Measurements from ENCODE around the gene LRIT3. TPM values are rescaled to one million over a fixed set of nuclear protein-coding genes. Genes with fewer than 3 reads are reported as not detected.

LRIT3 gene
- total RNA-seq, 1 experiment from 2014 or later: 0.11 TPM

DNA sequence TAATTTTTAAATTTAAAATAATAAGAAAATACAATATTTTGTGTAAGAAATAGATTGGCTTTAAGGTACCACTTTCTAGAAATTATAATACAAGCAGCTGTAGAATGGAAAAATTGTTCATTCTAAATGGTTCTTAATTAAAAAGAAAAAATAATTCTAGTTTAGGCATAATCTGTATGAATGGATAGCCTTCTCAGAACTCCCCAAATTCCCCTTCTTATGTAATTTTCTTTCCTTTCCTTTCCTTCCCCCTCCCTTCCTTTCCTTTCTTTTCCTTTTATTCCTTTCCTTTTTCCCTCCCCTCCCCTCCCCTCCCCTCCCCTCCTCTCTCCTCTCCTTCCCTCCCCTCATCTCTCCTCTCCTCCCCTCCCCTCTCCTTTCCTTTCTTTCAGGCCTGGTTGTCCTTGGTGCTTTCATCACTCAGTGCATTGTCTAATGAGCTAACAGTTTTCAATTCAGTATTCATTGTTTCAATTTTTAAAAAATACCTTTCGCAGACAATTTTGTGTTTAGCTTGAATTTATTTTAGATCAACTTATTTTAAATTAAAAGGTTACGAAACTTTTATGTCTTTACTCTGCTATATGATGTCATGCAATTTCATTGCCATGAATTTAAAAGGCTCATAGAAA lies 28.8 kb downstream of the LRIT3 start:
- TF ChIP-seq, protein P1, sequence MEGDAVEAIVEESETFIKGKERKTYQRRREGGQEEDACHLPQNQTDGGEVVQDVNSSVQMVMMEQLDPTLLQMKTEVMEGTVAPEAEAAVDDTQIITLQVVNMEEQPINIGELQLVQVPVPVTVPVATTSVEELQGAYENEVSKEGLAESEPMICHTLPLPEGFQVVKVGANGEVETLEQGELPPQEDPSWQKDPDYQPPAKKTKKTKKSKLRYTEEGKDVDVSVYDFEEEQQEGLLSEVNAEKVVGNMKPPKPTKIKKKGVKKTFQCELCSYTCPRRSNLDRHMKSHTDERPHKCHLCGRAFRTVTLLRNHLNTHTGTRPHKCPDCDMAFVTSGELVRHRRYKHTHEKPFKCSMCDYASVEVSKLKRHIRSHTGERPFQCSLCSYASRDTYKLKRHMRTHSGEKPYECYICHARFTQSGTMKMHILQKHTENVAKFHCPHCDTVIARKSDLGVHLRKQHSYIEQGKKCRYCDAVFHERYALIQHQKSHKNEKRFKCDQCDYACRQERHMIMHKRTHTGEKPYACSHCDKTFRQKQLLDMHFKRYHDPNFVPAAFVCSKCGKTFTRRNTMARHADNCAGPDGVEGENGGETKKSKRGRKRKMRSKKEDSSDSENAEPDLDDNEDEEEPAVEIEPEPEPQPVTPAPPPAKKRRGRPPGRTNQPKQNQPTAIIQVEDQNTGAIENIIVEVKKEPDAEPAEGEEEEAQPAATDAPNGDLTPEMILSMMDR (conservative IDR thresholded peaks at IDR 0.05; ENCODE audit: low read depth, low read length): no peak
- no peak for TF ChIP-seq EZH2 (IDR thresholded peaks at IDR 0.05; ENCODE audit: low read length, unreplicated experiment)
- Histone ChIP-seq H4K20me1 (ENCODE audit: low read length) (no peaks in the 10 kb centered on the region), H3K9ac (ENCODE audit: low read length) (no peak overlapping the region), H3K4me1 (ENCODE audit: insufficient read depth, low read length) (peaks cover 17% of the 10 kb centered on the region), H3K4me3 (ENCODE audit: low read length) (no peak overlapping the region), H2AFZ (ENCODE audit: low read length) (no peak overlapping the region), H3K9me2 (replicated peaks; ENCODE audit: low read length) (no peaks in the 10 kb centered on the region), H3K79me2 (ENCODE audit: low read length) (no peaks in the 10 kb centered on the region), H3K27me3 (ENCODE audit: low read length) (no peaks in the 10 kb centered on the region), H3K9me3 (ENCODE audit: low read length) (no peaks in the 10 kb centered on the region), H3F3A (ENCODE audit: low read length, unreplicated experiment) (no peaks in the 10 kb centered on the region), H3K36me3 (ENCODE audit: low read depth, low read length) (no peaks in the 10 kb centered on the region), H3K4me2 (ENCODE audit: low read length) (no peak overlapping the region), H3K27ac (ENCODE audit: low read length) (no peak overlapping the region)
- no TSS peak for BruUV-seq (replicated peaks)
- intact Hi-C loops (cut with micrococcal nuclease): no loop called here
- ChIA-PET POLR2A (ENCODE audit: unreplicated experiment) (no interaction called here), CTCF (no interaction called here)
- ATAC-seq: no peak
- no peak for DNase-seq

DNA sequence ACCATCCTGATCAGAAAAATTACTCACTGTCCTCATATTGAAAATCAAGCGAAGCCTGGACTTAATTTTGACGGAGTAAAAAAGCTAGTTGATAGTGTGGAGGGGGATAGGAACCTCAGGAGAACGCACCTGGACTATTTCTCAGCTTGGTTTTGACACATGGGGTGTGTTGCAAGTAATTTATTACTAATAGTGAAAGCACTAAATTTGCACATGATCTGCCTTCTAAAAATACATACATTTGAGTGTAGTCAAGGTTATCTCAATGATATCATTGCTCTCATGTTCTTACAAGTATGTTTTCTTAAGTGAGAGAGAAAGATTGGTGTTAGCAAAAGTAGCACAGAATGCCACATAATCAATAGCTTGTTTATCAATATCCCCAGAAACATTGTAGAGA lies 29.5 kb downstream of the LRIT3 start:
- H3K4me1 ChIP-seq (ENCODE audit: insufficient read depth, low read length): peaks cover 17% of the 10 kb centered on the region
- H4K20me1 ChIP-seq (ENCODE audit: low read length): no peaks in the 10 kb centered on the region
- BruUV-seq (replicated peaks): no TSS peak
- intact Hi-C loops (cut with micrococcal nuclease): no loop called here
- no peak overlapping the region for H3K4me2 ChIP-seq (ENCODE audit: low read length)
- H3K9me2 ChIP-seq (replicated peaks; ENCODE audit: low read length): no peaks in the 10 kb centered on the region
- H3K4me3 ChIP-seq (ENCODE audit: low read length): no peak overlapping the region
- no peaks in the 10 kb centered on the region for H3K79me2 ChIP-seq (ENCODE audit: low read length)
- ATAC-seq: no peak
- TF ChIP-seq EZH2phosphoT487 (IDR thresholded peaks at IDR 0.05; ENCODE audit: borderline replicate concordance, low read length) (no peak), EZH2 (IDR thresholded peaks at IDR 0.05; ENCODE audit: low read length, unreplicated experiment) (no peak)
- TF ChIP-seq, protein P1 (conservative IDR thresholded peaks at IDR 0.05; ENCODE audit: low read depth, low read length): no peak
- H3F3A ChIP-seq (ENCODE audit: low read length, unreplicated experiment): no peaks in the 10 kb centered on the region
- H2AFZ ChIP-seq (ENCODE audit: low read length): no peak overlapping the region
- no peaks in the 10 kb centered on the region for H3K27me3 ChIP-seq (ENCODE audit: low read length)
- H3K9me3 ChIP-seq (ENCODE audit: low read length): no peaks in the 10 kb centered on the region
- CTCF ChIA-PET: no interaction called here
- H3K36me3 ChIP-seq (ENCODE audit: low read depth, low read length): no peaks in the 10 kb centered on the region
- H3K27ac ChIP-seq (ENCODE audit: low read length): no peak overlapping the region
- no peak overlapping the region for H3K9ac ChIP-seq (ENCODE audit: low read length)
- no peak for DNase-seq
- POLR2A ChIA-PET (ENCODE audit: unreplicated experiment): no interaction called here

DNA sequence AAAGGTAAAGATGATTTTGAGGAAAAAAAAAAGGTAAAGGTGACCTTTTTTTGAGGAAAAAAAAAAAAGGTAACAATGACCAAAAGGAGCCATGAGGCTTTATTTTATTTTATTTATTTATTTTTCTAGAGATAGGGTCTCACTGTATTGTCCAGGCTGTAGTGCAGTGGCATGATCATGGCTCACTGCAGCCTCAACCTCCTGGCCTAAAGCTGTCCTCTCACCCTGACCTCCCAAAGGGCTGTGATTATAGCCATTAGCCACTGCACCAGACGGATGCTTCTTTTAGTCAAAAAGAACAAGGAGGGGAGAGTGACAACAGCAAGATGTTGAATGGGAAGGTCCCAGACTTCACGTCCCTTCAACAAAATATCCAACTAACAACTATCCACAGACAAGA lies 30.4 kb downstream of the LRIT3 start:
- intact Hi-C loops (cut with micrococcal nuclease): no loop called here
- Histone ChIP-seq H3K4me1 (ENCODE audit: insufficient read depth, low read length) (peaks cover 17% of the 10 kb centered on the region), H3K27ac (ENCODE audit: low read length) (no peak overlapping the region), H3K4me3 (ENCODE audit: low read length) (no peak overlapping the region), H3F3A (ENCODE audit: low read length, unreplicated experiment) (no peaks in the 10 kb centered on the region), H3K36me3 (ENCODE audit: low read depth, low read length) (no peaks in the 10 kb centered on the region), H4K20me1 (ENCODE audit: low read length) (no peaks in the 10 kb centered on the region), H3K79me2 (ENCODE audit: low read length) (no peaks in the 10 kb centered on the region), H3K27me3 (ENCODE audit: low read length) (no peaks in the 10 kb centered on the region), H3K4me2 (ENCODE audit: low read length) (no peak overlapping the region), H3K9me3 (ENCODE audit: low read length) (no peaks in the 10 kb centered on the region), H3K9me2 (replicated peaks; ENCODE audit: low read length) (no peaks in the 10 kb centered on the region), H3K9ac (ENCODE audit: low read length) (no peak overlapping the region), H2AFZ (ENCODE audit: low read length) (no peak overlapping the region)
- no peak for ATAC-seq
- TF ChIP-seq, protein P1 (conservative IDR thresholded peaks at IDR 0.05; ENCODE audit: low read depth, low read length): no peak
- TF ChIP-seq EZH2phosphoT487 (IDR thresholded peaks at IDR 0.05; ENCODE audit: borderline replicate concordance, low read length) (no peak), EZH2 (IDR thresholded peaks at IDR 0.05; ENCODE audit: low read length, unreplicated experiment) (no peak)
- DNase-seq: no peak
- POLR2A ChIA-PET (ENCODE audit: unreplicated experiment): no interaction called here
- BruUV-seq (replicated peaks): no TSS peak
- CTCF ChIA-PET: no interaction called here
